ENCODE data around the gene CTSA. TPM values are rescaled to one million over a fixed set of nuclear protein-coding genes. Genes with fewer than 3 reads are reported as not detected.
A peak's percentile ranks its signal among the peaks of the same experiment; 100 is the strongest.

Gene CTSA
- 104 TPM for total RNA-seq
- polyA plus RNA-seq = 100 to 1,000 TPM; 148 to 190 (median 168) TPM

DNA sequence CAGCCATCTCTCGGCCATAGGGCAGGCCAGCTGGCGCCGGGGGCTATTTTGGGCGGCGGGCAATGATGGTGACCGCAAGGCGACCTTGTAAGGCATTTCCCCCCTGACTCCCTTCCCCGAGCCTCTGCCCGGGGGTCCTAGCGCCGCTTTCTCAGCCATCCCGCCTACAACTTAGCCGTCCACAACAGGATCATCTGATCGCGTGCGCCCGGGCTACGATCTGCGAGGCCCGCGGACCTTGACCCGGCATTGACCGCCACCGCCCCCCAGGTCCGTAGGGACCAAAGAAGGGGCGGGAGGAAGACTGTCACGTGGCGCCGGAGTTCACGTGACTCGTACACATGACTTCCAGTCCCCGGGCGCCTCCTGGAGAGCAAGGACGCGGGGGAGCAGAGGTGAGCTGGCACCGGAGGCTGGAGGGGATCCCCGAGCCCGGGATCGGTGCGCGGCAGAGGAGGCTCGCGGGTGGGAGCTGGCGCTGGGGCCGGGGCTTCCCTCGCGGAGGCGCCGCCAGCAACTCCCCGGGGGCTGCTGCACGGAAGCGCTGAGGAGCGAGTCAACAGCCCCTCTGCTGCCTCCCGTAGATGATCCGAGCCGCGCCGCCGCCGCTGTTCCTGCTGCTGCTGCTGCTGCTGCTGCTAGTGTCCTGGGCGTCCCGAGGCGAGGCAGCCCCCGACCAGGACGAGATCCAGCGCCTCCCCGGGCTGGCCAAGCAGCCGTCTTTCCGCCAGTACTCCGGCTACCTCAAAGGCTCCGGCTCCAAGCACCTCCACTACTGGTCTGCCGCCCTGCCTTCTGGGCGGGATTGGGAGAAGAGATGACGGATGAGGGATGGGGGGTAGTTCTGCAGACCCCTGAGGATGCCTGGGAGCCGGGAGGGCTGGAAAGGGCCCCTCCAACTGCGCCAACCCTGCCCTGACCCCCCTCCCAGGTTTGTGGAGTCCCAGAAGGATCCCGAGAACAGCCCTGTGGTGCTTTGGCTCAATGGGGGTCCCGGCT is at the start of gene CTSA, which contains the start of gene NEURL2:
Gene CTSA (plus strand): TSS at position 351 of the 999 bp plus-strand sequence. CDS start 234 bp downstream, at position 585.
Gene NEURL2 (minus strand): TSS at position 224 of the 999 bp plus-strand sequence. CDS start 217 bp downstream, at position 7.
- Histone ChIP-seq H3K4me1 (ENCODE audit: control insufficient read depth, insufficient read depth, low read length, poor library complexity, severe bottlenecking) (peaks cover 35% of the 10 kb centered on the region), H3K9me3 (ENCODE audit: control insufficient read depth in 2 of 2, low read length in 2 of 2) (no peaks in the 10 kb centered on the region), H3K27me3 (ENCODE audit: control insufficient read depth, insufficient read depth, low read length) (no peaks in the 10 kb centered on the region), H3K4me3 (ENCODE audit: low read depth, low read length) (peak within 1 kb of the TSS; percentile 73), H3K27ac (ENCODE audit: insufficient read depth, low read length, poor library complexity, severe bottlenecking) (peak within 1 kb of the TSS; percentile 67), H3K36me3 (ENCODE audit: control insufficient read depth, insufficient read depth, low read length) (peaks cover 15% of the 10 kb centered on the region)
- H3K27me3 Mint-ChIP-seq = no peaks in the 10 kb centered on the region
- H3K4me3 Mint-ChIP-seq = peak within 1 kb of the TSS; percentile 93 to 94 (median 94)
- H3K9me3 Mint-ChIP-seq = no peaks in the 10 kb centered on the region
- peaks cover 15 to 59% (median 27%) of the 10 kb centered on the region in 4 donors for H3K4me1 Mint-ChIP-seq
- DNase-seq (peak; percentile 80 to 89 (median 80)), ATAC-seq (ENCODE audit: low read depth in 2 of 2) (peak; percentile 73 to 76)
- H3K36me3 Mint-ChIP-seq = peaks cover 14% of the 10 kb centered on the region
- H3K27ac Mint-ChIP-seq = peak within 1 kb of the TSS; percentile 89 to 97 (median 95)

GRCh38 chr20:45841407-45842129 is 49.6 kb upstream of the CTSA start:
- Mint-ChIP-seq H3K4me3 (no peak overlapping the region), H3K27me3 (no peaks in the 10 kb centered on the region), H3K9me3 (no peaks in the 10 kb centered on the region), H3K27ac (no peak overlapping the region), H3K36me3 (peaks cover 15% of the 10 kb centered on the region), H3K4me1 (peaks cover 0 to 8% (median 2%) of the 10 kb centered on the region in 4 donors)
- no peaks in the 10 kb centered on the region for H3K4me1 ChIP-seq (ENCODE audit: control insufficient read depth, insufficient read depth, low read length, poor library complexity, severe bottlenecking)
- H3K9me3 ChIP-seq (ENCODE audit: control insufficient read depth in 2 of 2, low read length in 2 of 2) = no peaks in the 10 kb centered on the region
- H3K36me3 ChIP-seq (ENCODE audit: control insufficient read depth, insufficient read depth, low read length) = peaks cover 46% of the 10 kb centered on the region
- no peak for ATAC-seq (ENCODE audit: low read depth in 2 of 2)
- no peak overlapping the region for H3K27ac ChIP-seq (ENCODE audit: insufficient read depth, low read length, poor library complexity, severe bottlenecking)
- no peak overlapping the region for H3K4me3 ChIP-seq (ENCODE audit: low read depth, low read length)
- DNase-seq = no peak
- no peaks in the 10 kb centered on the region for H3K27me3 ChIP-seq (ENCODE audit: control insufficient read depth, insufficient read depth, low read length)

DNA sequence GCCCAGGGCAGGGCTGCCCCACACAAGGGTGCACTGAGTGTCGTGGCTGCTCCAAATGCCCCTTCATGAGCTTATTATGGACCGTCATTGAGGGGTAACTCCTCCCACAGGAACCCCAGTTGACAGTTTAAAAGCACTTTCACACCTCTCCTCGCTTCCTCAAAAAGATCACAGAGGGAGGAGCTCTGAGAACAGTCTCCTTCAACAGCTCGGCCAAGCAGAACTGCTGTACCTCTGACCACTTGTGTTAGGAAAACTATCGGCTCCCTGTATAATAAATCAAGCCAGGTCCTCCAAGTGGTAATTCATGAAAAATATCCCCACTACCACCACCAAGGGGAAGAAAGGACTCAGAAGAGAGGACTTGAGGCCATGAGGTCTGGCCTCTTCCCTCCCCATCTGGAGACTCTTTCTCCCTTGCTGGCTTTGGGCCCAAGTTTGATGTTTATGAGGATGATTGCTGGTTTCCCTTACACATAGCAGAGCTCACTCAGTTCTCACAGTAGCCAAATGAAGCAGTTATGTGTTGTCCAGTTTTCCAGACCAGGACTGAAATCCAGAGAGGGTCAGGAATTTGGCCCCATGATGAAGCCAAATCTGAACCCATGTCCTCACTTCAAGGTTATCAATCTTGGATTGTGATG is 48.8 kb upstream of the CTSA start:
- no peaks in the 10 kb centered on the region for H3K27me3 Mint-ChIP-seq
- H3K4me1 ChIP-seq (ENCODE audit: control insufficient read depth, insufficient read depth, low read length, poor library complexity, severe bottlenecking) = no peaks in the 10 kb centered on the region
- no peak overlapping the region for H3K4me3 Mint-ChIP-seq
- H3K27me3 ChIP-seq (ENCODE audit: control insufficient read depth, insufficient read depth, low read length) = no peaks in the 10 kb centered on the region
- no peak for ATAC-seq (ENCODE audit: low read depth in 2 of 2)
- no peaks in the 10 kb centered on the region for H3K9me3 Mint-ChIP-seq
- H3K36me3 Mint-ChIP-seq = peaks cover 15% of the 10 kb centered on the region
- H3K27ac Mint-ChIP-seq = peak overlapping the region in 1 of 3 donors; percentile 53
- peaks cover 0 to under 1% (median under 1%) of the 10 kb centered on the region in 4 donors for H3K4me1 Mint-ChIP-seq
- H3K27ac ChIP-seq (ENCODE audit: insufficient read depth, low read length, poor library complexity, severe bottlenecking) = no peak overlapping the region
- no peaks in the 10 kb centered on the region for H3K9me3 ChIP-seq (ENCODE audit: control insufficient read depth in 2 of 2, low read length in 2 of 2)
- H3K4me3 ChIP-seq (ENCODE audit: low read depth, low read length) = no peak overlapping the region
- no peak for DNase-seq
- peaks cover 52% of the 10 kb centered on the region for H3K36me3 ChIP-seq (ENCODE audit: control insufficient read depth, insufficient read depth, low read length)

GRCh38 chr20:45843506-45843905 is 47.6 kb upstream of the CTSA start:
- H3K36me3 ChIP-seq (ENCODE audit: control insufficient read depth, insufficient read depth, low read length) = peaks cover 58% of the 10 kb centered on the region
- peaks cover 21% of the 10 kb centered on the region for H3K36me3 Mint-ChIP-seq
- H3K9me3 Mint-ChIP-seq = no peaks in the 10 kb centered on the region
- H3K4me1 Mint-ChIP-seq = peaks cover 0 to 3% (median 0%) of the 10 kb centered on the region in 4 donors
- H3K9me3 ChIP-seq (ENCODE audit: control insufficient read depth in 2 of 2, low read length in 2 of 2) = no peaks in the 10 kb centered on the region
- no peak for DNase-seq
- no peak overlapping the region for H3K27ac ChIP-seq (ENCODE audit: insufficient read depth, low read length, poor library complexity, severe bottlenecking)
- no peaks in the 10 kb centered on the region for H3K4me1 ChIP-seq (ENCODE audit: control insufficient read depth, insufficient read depth, low read length, poor library complexity, severe bottlenecking)
- H3K4me3 Mint-ChIP-seq = no peak overlapping the region
- H3K27me3 ChIP-seq (ENCODE audit: control insufficient read depth, insufficient read depth, low read length) = no peaks in the 10 kb centered on the region
- H3K27me3 Mint-ChIP-seq = no peaks in the 10 kb centered on the region
- no peak for ATAC-seq (ENCODE audit: low read depth in 2 of 2)
- no peak overlapping the region for H3K4me3 ChIP-seq (ENCODE audit: low read depth, low read length)
- H3K27ac Mint-ChIP-seq = peak overlapping the region in 1 of 3 donors; percentile 48

GRCh38 chr20:45845452-45845851 is 45.7 kb upstream of the CTSA start:
- no peak overlapping the region for H3K4me3 ChIP-seq (ENCODE audit: low read depth, low read length)
- no peak for ATAC-seq (ENCODE audit: low read depth in 2 of 2)
- DNase-seq = no peak
- peaks cover 74% of the 10 kb centered on the region for H3K36me3 ChIP-seq (ENCODE audit: control insufficient read depth, insufficient read depth, low read length)
- H3K27ac Mint-ChIP-seq = no peak overlapping the region
- no peaks in the 10 kb centered on the region for H3K27me3 Mint-ChIP-seq
- H3K36me3 Mint-ChIP-seq = peaks cover 32% of the 10 kb centered on the region
- peaks cover 0 to 8% (median 4%) of the 10 kb centered on the region in 4 donors for H3K4me1 Mint-ChIP-seq
- H3K9me3 Mint-ChIP-seq = no peaks in the 10 kb centered on the region
- H3K27me3 ChIP-seq (ENCODE audit: control insufficient read depth, insufficient read depth, low read length) = no peaks in the 10 kb centered on the region
- no peaks in the 10 kb centered on the region for H3K9me3 ChIP-seq (ENCODE audit: control insufficient read depth in 2 of 2, low read length in 2 of 2)
- H3K4me3 Mint-ChIP-seq = no peak overlapping the region
- no peaks in the 10 kb centered on the region for H3K4me1 ChIP-seq (ENCODE audit: control insufficient read depth, insufficient read depth, low read length, poor library complexity, severe bottlenecking)
- H3K27ac ChIP-seq (ENCODE audit: insufficient read depth, low read length, poor library complexity, severe bottlenecking) = no peak overlapping the region

DNA sequence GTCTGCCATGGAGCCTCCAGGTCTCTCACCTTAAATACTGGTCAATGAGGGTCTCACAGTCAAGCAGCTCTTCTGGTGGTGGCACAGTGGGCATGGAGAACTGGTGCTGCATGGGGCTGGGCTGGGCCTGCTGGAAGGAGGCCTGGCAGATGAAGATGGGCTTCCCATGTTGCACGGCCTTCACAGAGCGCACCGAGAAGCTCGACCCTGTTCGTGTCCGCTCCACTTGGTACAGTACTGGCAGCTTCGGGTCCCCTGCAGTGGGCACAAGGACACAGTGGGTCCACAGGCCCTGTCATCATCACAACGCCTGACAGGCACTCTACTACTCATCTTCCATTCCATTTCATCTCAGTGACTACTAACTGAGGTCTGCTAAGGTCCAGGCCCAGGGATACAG is 42.7 kb upstream of the CTSA start:
- Mint-ChIP-seq H3K27me3 (no peaks in the 10 kb centered on the region), H3K36me3 (peaks cover 35% of the 10 kb centered on the region), H3K9me3 (no peaks in the 10 kb centered on the region), H3K4me3 (no peak overlapping the region), H3K27ac (peak overlapping the region in 1 of 3 donors; percentile 60), H3K4me1 (peaks cover 0 to 19% (median 11%) of the 10 kb centered on the region in 4 donors)
- Histone ChIP-seq H3K4me1 (ENCODE audit: control insufficient read depth, insufficient read depth, low read length, poor library complexity, severe bottlenecking) (no peaks in the 10 kb centered on the region), H3K4me3 (ENCODE audit: low read depth, low read length) (no peak overlapping the region), H3K27me3 (ENCODE audit: control insufficient read depth, insufficient read depth, low read length) (no peaks in the 10 kb centered on the region), H3K36me3 (ENCODE audit: control insufficient read depth, insufficient read depth, low read length) (peaks cover 65% of the 10 kb centered on the region), H3K27ac (ENCODE audit: insufficient read depth, low read length, poor library complexity, severe bottlenecking) (no peak overlapping the region), H3K9me3 (ENCODE audit: control insufficient read depth in 2 of 2, low read length in 2 of 2) (no peaks in the 10 kb centered on the region)
- DNase-seq (no peak), ATAC-seq (ENCODE audit: low read depth in 2 of 2) (no peak)

GRCh38 chr20:45848969-45849582 is 42.1 kb upstream of the CTSA start:
- peaks cover 6% of the 10 kb centered on the region for H3K4me1 ChIP-seq (ENCODE audit: control insufficient read depth, insufficient read depth, low read length, poor library complexity, severe bottlenecking)
- peaks cover 37% of the 10 kb centered on the region for H3K36me3 Mint-ChIP-seq
- no peak overlapping the region for H3K27ac ChIP-seq (ENCODE audit: insufficient read depth, low read length, poor library complexity, severe bottlenecking)
- H3K27me3 Mint-ChIP-seq = no peaks in the 10 kb centered on the region
- H3K4me3 Mint-ChIP-seq = no peak overlapping the region
- H3K4me1 Mint-ChIP-seq = peaks cover 0 to 26% (median 15%) of the 10 kb centered on the region in 4 donors
- DNase-seq (no peak), ATAC-seq (ENCODE audit: low read depth in 2 of 2) (no peak)
- no peaks in the 10 kb centered on the region for H3K27me3 ChIP-seq (ENCODE audit: control insufficient read depth, insufficient read depth, low read length)
- no peaks in the 10 kb centered on the region for H3K9me3 Mint-ChIP-seq
- H3K9me3 ChIP-seq (ENCODE audit: control insufficient read depth in 2 of 2, low read length in 2 of 2) = no peaks in the 10 kb centered on the region
- H3K4me3 ChIP-seq (ENCODE audit: low read depth, low read length) = no peak overlapping the region
- H3K36me3 ChIP-seq (ENCODE audit: control insufficient read depth, insufficient read depth, low read length) = peaks cover 65% of the 10 kb centered on the region
- H3K27ac Mint-ChIP-seq = no peak overlapping the region
